Activated CD8-positive, alpha-beta memory T cell treated with anti-CD3 and anti-CD28 coated beads for 48 hours (primary cell): ENCODE results near the gene ZNF23.
"Not testable (repeated sequence)": the region's sequence is repeated elsewhere in the genome, so short reads cannot be mapped to it uniquely, and the experiment has no call there.

ENCODE experiments used
- DNase-seq, 3 experiments: peaks; one replicate each; pipeline ENCODE4 v3.0.0-alpha.2; 2020; ENCODE audit warnings: low read depth in 2 of 3, low spot score in 2 of 3

ZNF23 gene

DNA sequence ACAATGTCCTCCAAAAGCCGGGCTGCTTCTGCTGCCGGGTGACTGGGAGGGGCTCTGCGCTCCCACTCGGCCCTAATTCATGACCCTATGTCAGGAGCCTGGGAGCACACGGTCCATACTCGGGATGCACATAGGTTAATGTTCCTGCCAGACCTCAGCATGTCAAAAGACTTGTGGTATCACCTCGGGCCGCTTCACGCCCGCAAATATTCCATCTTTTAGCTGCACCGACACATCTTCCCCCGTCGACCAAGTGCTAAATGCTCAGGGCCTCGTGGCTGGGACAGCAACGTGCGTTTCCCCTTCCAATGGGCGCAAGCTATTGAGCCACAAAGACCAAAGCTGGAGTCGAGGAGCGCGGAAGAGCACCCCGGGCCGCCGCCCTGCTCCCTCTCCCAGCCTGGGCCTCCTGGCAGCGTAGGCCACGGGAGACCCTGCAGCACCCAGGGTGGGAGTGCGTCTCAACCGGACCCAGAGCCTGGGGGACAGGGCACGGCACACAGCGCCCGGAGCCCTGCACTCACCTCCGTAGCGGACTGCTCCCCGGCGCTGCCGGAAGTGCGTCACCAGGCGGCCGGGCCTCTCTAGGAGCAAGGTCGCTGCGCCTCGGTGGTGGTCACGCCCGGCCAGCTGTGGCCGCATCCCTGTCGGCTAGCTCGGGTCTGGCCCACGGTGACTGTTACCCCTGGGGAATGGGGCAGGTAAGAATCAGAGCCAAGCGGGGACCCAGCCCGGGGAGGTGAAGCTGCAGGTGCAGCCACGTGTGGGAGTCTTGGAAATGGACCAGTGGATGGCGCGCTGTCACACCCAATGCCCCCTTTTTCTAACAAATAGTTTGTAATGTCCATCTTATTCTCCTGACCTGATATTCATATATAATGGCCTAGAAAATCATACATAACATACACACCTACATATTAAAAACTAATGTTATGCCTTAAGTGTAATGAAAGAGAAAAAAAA, at the start of gene ZNF23:
TSS of gene ZNF23 (minus strand) at position 562 of the 963 bp plus-strand sequence. CDS start 5,451 bp downstream, outside the sequence.
- peak; percentile 63 to 68 (median 64) for DNase-seq

DNA sequence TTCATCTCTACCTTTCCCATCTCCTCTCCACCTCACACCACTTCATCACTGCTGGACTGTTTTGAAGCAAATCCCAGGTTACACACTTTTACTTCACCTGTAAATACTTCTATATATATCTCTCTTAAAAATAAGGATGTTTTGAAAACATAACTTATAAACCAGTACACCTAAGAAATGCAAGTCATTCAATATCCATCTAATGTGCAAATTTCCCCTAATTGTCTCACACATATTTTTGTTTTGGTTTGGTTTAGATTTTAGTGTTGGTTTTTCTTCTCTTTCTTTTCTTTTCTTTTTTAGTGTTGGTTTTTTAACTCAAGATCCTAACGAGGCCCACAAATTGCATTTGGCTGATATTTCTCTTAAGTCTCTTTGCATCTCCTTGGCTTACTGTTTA, 45.0 kb upstream of the ZNF23 start:
- no peak for DNase-seq

- DNase-seq: no peak
Observed at GRCh38 chr16:71504901-71505300, 42.9 kb upstream of the ZNF23 start.

- not testable (repeated sequence) for DNase-seq
Observed at GRCh38 chr16:71504051-71504450, 42.0 kb upstream of the ZNF23 start.

GRCh38 chr16:71501547-71501946, 39.5 kb upstream of the ZNF23 start:
- DNase-seq: no peak

DNA sequence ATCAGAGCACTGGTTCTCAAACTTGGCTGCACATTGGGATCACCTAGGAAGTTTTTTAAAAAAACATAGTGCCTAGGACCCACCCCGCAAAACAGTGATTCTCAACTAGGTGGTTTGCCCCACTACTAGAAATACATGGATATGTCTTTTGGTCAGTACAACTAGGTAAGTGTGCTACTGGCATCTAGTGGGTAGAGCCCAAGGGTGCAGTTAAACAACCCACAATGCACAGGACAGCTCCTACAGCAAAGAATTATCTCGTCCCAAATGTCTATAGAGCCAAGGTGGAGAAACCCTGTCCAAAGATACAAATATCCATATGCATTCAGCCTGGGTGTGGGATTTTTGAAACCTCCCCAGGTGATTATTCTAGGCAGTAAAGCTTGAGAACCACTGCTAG, 38.9 kb upstream of the ZNF23 start:
- no peak for DNase-seq

GRCh38 chr16:71499775-71500364, 37.8 kb upstream of the ZNF23 start:
- DNase-seq: no peak

- no peak for DNase-seq
Observed at GRCh38 chr16:71498031-71498430, 36.0 kb upstream of the ZNF23 start.

DNA sequence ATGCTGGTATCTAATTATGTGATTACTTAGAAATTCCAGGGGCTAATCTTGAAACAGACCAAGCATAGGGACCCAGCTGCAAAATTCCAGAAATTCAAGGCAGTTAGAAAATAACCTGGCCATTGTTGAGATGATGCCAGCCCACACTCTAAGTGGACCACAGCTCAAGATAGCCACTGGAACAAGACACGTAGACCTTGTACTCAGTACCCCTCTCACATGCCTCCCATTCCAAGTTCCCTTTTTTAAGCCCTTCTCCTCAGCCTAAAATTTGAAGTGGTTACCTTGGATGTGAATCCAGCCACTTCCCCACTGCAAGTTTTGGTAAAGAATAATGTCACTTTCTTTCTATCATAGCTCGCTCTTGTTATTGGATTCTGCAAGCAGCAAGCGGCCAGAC, 31.2 kb upstream of the ZNF23 start:
- DNase-seq: no peak

- no peak for DNase-seq
Observed at GRCh38 chr16:71492786-71493185, 30.7 kb upstream of the ZNF23 start.

DNA sequence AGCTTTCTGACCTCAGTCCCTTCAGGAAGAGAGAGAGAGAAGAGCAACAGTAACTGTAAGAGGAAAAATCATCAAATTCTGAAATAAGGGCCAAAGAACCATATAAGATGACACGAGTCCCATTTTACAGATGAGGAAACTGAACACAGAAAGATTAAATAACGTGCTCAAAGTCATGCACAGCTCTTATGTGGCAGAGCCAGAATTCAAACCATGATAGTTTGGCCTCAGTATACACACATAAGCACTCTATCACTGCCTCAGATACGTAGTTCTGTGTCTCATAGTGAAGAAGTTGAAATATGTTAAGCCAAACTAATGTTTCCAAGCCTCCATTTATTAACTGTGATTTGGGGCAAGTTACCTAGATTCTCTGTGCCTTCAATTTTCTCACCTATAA, 29.0 kb upstream of the ZNF23 start:
- no peak for DNase-seq

GRCh38 chr16:71490361-71490760, 28.3 kb upstream of the ZNF23 start:
- DNase-seq: no peak

DNA sequence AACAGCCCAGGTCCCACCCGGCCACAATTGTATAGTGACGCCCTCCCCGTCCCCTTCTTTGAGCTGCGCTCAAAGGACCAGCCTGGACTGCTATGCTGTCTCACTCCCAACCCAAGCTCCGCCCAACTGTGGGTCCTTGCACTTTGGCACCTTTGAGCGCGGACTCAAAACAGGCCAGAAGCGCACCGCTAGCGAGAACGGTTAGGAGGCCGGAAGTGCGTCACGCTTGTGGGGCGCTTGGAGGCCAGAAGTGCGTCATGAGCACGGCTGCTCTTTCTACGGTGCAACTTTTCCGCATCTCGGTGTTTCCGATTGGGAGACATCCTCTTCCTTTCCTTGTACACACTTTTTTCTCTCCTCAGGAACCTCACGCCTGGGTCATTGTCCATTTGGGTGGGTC, 27.1 kb upstream of the ZNF23 start, which contains the start of gene ZNF19:
TSS of gene ZNF19 (minus strand) at position 203 of the 400 bp plus-strand sequence. CDS start 7,210 bp downstream, outside the sequence.
- DNase-seq: no peak

GRCh38 chr16:71484006-71484893, 22.2 kb upstream of the ZNF23 start:
- peak; percentile 37 to 57 (median 54) for DNase-seq

- no peak for DNase-seq
Observed at GRCh38 chr16:71482569-71482968, 20.5 kb upstream of the ZNF23 start.

- no peak for DNase-seq
Observed at GRCh38 chr16:71480956-71481355, 18.9 kb upstream of the ZNF23 start.

DNA sequence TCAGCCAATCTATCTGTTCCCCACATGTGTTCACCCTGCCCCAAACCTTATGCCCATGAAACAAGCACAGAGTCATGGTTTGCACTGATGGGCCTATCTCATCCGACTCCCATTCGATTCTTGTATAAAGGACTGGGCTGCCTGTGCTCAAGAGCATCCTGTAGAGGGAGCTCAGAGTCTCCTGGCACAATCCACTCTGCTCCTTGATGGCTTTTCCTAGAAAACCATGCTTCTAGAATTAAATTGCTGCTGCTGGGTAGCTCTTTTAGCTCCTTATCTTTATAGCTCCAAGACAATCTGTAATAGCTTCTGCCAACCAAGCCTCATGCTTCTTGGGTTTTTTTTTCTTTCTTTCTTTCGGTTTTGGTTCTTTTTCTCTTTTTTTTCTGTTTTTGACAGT, 17.4 kb upstream of the ZNF23 start:
- DNase-seq: no peak

DNA sequence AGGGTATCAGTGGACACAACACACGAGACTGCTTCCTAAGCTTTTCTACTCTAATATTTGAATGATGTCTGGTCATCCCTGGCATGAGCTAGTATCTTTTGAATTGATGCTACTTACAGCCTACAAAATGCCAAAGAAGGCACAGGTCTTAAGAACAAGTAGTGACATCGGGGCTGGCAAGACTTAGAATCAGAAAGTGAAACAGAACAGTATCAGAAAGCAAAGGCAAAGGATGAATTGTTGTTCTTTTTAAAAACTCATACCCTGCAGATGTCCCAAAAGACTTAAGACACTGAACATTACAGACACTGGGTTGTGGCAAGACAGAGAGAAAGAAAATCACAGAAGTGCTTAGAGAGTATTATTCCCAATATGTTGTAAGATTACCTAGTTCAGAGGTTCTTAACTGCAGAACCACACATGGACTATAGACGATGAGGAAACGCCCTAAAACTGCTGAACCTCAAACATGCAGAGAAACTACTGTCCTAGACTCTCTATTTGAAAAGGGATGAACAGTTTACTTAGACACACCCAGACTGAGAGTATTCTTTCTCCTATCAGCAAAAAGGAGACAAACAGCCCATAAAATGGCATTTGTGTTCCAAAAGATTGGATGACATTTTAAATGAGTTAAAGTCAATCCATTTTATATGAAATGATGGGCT, 14.5 kb upstream of the ZNF23 start:
- no peak for DNase-seq

DNA sequence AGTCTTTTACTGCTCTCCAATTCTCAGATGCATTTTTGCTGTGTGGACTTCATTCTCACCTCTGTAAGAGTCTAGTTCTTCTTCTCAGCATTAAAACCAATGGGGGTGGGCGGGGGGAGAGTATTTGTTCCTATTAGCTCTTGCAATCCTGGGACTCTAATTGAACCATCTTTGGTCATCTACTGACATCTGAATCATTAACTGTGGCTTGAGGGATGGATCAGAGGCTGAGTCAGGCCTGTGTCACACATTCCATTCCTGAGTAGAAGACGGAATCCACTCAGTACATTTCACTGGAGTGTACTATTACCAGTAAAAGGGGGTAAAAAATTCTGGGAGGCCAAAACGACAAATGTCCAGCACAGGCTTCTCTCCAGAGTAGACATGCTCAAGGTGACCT, 12.8 kb upstream of the ZNF23 start:
- no peak for DNase-seq

DNA sequence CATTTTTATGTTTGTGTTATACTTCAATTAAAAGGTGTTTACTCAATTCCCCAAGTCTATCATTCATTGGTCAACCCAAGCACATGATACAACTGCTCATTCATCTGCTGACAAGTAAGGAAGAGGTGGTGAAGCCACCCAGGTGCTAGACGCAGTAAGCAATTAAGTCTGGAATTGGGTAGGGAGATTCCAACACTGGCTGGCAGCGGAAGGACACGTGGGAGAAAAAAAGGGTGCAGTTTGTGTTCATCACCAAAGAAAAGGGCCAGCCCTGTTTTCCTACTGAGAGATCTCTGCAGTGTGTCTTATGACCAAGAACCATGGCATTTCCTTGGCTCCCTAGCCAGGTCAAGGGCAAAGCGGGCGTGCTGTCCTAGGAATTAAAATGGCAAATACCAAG, 11.8 kb upstream of the ZNF23 start:
- no peak for DNase-seq

- no peak for DNase-seq
Observed at GRCh38 chr16:71472931-71473330, 10.9 kb upstream of the ZNF23 start.
